Upper lobe of right lung (tissue), 1 donor: ENCODE results near the gene PLEKHG7. TPM values are rescaled to one million over a fixed set of nuclear protein-coding genes. Genes with fewer than 3 reads are reported as not detected.

Source experiments
- ATAC-seq: fragments of 200-7000 bp; cut with Tn5 transposase; one replicate; pipeline ENCODE4 v1.9.1; 2020; ENCODE audit warnings: mild to moderate bottlenecking, moderate library complexity
- DNase-seq: peaks from one replicate; pipeline ENCODE4 v3.0.0-alpha.2; 2020
- H3K27ac ChIP-seq: fragments of 200-600 bp; one replicate; pipeline ENCODE4 v1.8.0; 2022
- H3K27me3 ChIP-seq: fragments of 200-600 bp; one replicate; pipeline ENCODE4 v1.8.0; 2022; ENCODE audit warnings: mild to moderate bottlenecking
- H3K36me3 ChIP-seq: fragments of 200-600 bp; one replicate; pipeline ENCODE4 v1.8.0; 2022
- H3K4me1 ChIP-seq: fragments of 200-600 bp; one replicate; pipeline ENCODE4 v1.8.0; 2022
- H3K4me3 ChIP-seq: fragments of 200-600 bp; one replicate; pipeline ENCODE4 v1.8.0; 2022; ENCODE audit warnings: mild to moderate bottlenecking
- H3K9me3 ChIP-seq: fragments of 200-600 bp; one replicate; pipeline ENCODE4 v1.8.0; 2022
- intact Hi-C: fragments of 100-400 bp; cut with DNase I; formaldehyde crosslinking; loops from one replicate; pipeline ENCODE4 v1.11.0; 2022
- total RNA-seq: library from RNA; stranded (reverse); fragmentation: NEBNext Ultra II Directional; extraction: Animal tissue kit (Norgen Biotek cat#: 25700); gene quantifications from one replicate; pipeline ENCODE4 v1.2.1, GENCODE V29; 2021
- TF ChIP-seq, protein P1 (sequence below): fragments of 200-600 bp; IDR thresholded peaks from one replicate; pipeline ENCODE4 v1.8.0; 2022; ENCODE audit warnings: antibody characterized with exemption
- donor health status: DM: no; HTN: yes; CAD: no; lungs with severe emphysema.

Gene PLEKHG7
- total RNA-seq, 1 donor from 2014 or later = not detected

GRCh38 chr12:92707926-92708325 is 5.1 kb downstream of the PLEKHG7 start:
- Histone ChIP-seq H3K27me3 (no peaks in the 10 kb centered on the region), H3K27ac (no peak overlapping the region), H3K36me3 (no peaks in the 10 kb centered on the region), H3K9me3 (no peaks in the 10 kb centered on the region), H3K4me3 (no peak overlapping the region), H3K4me1 (no peaks in the 10 kb centered on the region)
- ATAC-seq (no peak), DNase-seq (no peak)
- intact Hi-C loops = no loop called here
- TF ChIP-seq, protein P1, sequence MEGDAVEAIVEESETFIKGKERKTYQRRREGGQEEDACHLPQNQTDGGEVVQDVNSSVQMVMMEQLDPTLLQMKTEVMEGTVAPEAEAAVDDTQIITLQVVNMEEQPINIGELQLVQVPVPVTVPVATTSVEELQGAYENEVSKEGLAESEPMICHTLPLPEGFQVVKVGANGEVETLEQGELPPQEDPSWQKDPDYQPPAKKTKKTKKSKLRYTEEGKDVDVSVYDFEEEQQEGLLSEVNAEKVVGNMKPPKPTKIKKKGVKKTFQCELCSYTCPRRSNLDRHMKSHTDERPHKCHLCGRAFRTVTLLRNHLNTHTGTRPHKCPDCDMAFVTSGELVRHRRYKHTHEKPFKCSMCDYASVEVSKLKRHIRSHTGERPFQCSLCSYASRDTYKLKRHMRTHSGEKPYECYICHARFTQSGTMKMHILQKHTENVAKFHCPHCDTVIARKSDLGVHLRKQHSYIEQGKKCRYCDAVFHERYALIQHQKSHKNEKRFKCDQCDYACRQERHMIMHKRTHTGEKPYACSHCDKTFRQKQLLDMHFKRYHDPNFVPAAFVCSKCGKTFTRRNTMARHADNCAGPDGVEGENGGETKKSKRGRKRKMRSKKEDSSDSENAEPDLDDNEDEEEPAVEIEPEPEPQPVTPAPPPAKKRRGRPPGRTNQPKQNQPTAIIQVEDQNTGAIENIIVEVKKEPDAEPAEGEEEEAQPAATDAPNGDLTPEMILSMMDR = no peak

DNA sequence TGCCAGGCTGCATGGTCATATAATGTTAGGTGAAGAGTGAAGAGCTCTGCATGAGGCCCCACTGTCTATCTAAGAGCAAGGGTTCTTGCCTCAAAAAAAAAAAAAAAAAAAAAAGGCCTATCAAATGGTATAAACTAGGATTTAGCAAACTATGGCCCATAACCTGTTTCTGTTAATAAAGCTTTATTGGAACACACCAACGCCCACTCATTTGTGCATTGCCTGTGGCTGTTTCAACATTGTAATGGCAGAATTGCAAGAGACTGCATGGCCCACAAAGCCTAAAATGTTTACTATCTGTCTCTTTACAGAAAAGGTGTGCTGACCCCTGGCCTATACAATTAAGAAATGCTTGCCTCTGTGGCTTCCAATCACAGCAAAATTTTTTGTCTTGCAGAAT is 12.8 kb downstream of the PLEKHG7 start:
- H3K27me3 ChIP-seq = no peaks in the 10 kb centered on the region
- H3K36me3 ChIP-seq = no peaks in the 10 kb centered on the region
- H3K4me3 ChIP-seq = no peak overlapping the region
- H3K4me1 ChIP-seq = no peaks in the 10 kb centered on the region
- TF ChIP-seq, protein P1 = no peak
- intact Hi-C loops = no loop called here
- ATAC-seq (no peak), DNase-seq (no peak)
- H3K9me3 ChIP-seq = no peaks in the 10 kb centered on the region
- H3K27ac ChIP-seq = no peak overlapping the region

DNA sequence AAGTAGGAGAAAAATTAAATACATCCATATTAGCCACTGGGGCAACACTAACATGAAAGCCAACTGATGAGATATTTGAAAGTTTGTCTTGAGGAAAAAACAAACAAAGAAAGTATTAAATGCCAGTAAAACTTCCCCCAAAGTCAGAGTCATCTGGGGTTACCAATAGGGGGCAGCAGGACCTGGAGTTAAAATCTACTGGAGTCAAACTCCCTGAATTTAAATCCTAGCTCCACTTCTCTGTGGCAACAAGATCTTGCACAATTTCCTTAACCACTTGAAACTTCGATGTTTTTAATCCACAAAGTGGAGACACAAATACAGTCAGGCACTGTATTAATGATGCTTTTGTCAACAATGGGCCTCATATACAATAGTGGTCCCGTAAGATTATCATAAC is 14.4 kb downstream of the PLEKHG7 start:
- DNase-seq = no peak
- no peaks in the 10 kb centered on the region for H3K9me3 ChIP-seq
- no peak overlapping the region for H3K4me3 ChIP-seq
- H3K4me1 ChIP-seq = no peaks in the 10 kb centered on the region
- ATAC-seq = peak; percentile 76
- no peaks in the 10 kb centered on the region for H3K27me3 ChIP-seq
- H3K36me3 ChIP-seq = no peaks in the 10 kb centered on the region
- intact Hi-C loops = no loop called here
- TF ChIP-seq, protein P1 = peak; percentile 53
- no peak overlapping the region for H3K27ac ChIP-seq

GRCh38 chr12:92718483-92718990 is 15.7 kb downstream of the PLEKHG7 start:
- intact Hi-C loops = no loop called here
- H3K4me1 ChIP-seq = no peaks in the 10 kb centered on the region
- H3K27me3 ChIP-seq = no peaks in the 10 kb centered on the region
- no peaks in the 10 kb centered on the region for H3K36me3 ChIP-seq
- no peak overlapping the region for H3K27ac ChIP-seq
- H3K9me3 ChIP-seq = no peaks in the 10 kb centered on the region
- DNase-seq = no peak
- TF ChIP-seq, protein P1 = no peak
- H3K4me3 ChIP-seq = no peak overlapping the region
- no peak for ATAC-seq

GRCh38 chr12:92719674-92720073 is 16.9 kb downstream of the PLEKHG7 start:
- no peak for ATAC-seq

More at GRCh38 chr12:92719674-92720073, 16.9 kb downstream of the PLEKHG7 start:
- Histone ChIP-seq H3K27me3 (no peaks in the 10 kb centered on the region), H3K9me3 (no peaks in the 10 kb centered on the region), H3K4me1 (no peaks in the 10 kb centered on the region), H3K27ac (no peak overlapping the region), H3K4me3 (no peak overlapping the region), H3K36me3 (no peaks in the 10 kb centered on the region)
- no peak for DNase-seq
- TF ChIP-seq, protein P1 = no peak
- intact Hi-C loops = no loop called here
